ENCODE data around the gene INKA2.

INKA2 gene

DNA sequence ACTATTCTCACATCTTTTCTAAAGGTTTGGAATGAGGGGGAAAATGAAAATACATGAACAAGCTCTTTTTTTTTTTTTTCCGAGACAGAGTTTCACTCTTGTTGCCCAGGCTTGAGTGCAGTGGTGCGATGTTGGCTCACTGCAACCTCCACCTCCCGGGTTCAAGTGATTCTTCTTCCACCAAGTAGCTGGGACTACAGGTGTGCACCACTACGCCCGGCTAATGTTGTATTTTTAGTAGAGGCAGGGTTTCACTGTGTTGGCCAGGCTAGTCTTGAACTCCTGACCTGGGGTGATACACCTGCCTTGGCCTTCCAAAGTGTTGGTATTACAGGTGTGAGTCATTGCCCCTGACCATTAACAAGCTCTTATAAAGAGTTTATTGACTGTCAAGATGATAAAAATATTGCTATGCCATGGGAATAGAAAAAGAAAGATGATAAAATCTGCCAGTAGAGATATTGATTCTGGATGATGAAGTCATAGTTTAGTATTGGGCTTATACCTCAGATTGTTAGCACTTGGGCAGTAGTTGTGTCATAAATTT, 36.6 kb downstream of the INKA2 start:
- no peak for DNase-seq (ENCODE audit: low spot score)

GRCh38 chr1:111699268-111699667, 39.9 kb downstream of the INKA2 start:
- DNase-seq (ENCODE audit: low spot score): no peak

DNA sequence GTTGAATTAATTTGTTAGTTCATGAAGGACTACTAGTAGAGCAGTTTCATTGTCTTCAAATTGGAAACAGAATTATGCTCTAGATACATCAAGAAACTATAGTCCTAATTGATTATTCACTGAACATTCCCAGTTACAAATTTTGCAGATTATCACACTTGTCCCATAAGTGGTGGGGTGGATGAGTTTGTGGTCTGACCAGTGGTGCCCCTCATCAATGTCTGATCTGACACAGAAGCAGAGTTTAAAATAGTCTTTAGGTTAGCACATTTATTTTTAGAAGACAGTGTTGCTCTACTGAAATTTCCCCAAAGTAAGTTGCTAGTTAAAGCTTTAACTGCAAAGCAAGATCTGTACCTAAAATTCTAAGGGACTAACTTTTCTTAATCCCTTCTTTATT, 42.9 kb downstream of the INKA2 start:
- DNase-seq (ENCODE audit: low spot score): no peak

GRCh38 chr1:111695801-111696200, 43.4 kb downstream of the INKA2 start:
- DNase-seq (ENCODE audit: low spot score): no peak

DNA sequence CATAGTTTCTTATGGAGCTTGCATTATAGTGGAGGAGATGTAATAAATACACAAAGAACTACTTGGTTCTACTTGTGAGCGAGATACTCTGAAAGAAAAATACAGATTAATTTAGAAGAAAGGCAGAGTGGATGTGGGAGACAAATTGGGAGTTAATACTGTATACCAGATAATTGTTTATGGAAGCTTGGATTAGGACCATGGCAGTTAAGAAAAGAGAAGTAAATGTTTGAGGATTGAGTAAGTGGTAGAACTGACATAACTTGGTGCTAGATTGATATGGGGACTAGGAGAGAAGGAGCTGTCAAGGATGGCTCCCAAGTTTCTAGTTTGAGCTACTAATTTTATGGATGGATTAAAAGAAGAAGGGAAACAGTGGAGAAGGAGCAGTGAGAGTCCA, 47.3 kb downstream of the INKA2 start:
- no peak for DNase-seq (ENCODE audit: low spot score)

DNA sequence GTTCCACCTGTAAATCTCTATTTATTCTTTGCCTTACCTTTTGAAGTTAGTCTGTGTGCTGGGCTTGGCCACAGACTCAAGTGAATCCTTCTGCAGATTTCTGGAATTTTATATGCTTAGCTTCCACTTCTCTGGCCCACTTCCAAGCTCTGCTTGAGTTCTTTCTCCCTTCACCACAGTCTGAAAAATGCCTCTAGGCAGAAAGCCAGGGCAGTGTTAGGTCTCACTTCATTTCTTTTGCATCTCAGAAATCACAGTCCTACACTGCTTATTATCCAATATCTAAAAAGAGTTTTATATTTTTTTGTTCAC, 48.9 kb downstream of the INKA2 start:
- no peak for DNase-seq (ENCODE audit: low spot score)
